HCT116 (cell line): ENCODE results near the gene PKNOX2. TPM values are rescaled to one million over a fixed set of nuclear protein-coding genes. Genes with fewer than 3 reads are reported as not detected.

Source experiments
- ATAC-seq: fragments of 200-7000 bp; cut with Tn5 transposase; 2 replicates; pipeline ENCODE4 v1.9.1; 2020; ENCODE audit warnings: mild to moderate bottlenecking, moderate library complexity
- BruUV-seq: library from RNA; stranded (reverse); fragments of 400-500 nt; replicated peaks from 2 replicates; lab custom pipeline; 2021; lab: Mats Ljungman, UMichigan
- CTCF ChIA-PET: fragments of 300-600 bp; sonication (Branson Sonifier 250); formaldehyde crosslinking; loops from one replicate; lab custom pipeline; 2021; ENCODE audit warnings: antibody characterized with exemption; lab: Charles Lee
- POLR2A ChIA-PET: fragments of 300-600, 350-600 bp; sonication (Branson Sonifier 250); formaldehyde crosslinking; loops from one replicate; lab custom pipeline; 2021; ENCODE audit warnings: antibody characterized with exemption; lab: Charles Lee
- RAD21 ChIA-PET, 2 experiments: fragments of 300-600 bp; sonication (Branson Sonifier 250); formaldehyde crosslinking; loops; one replicate each; lab custom pipeline; 2023; ENCODE audit warnings: low total read pairs in 2 of 2; ENCODE audit not compliant: uncharacterized antibody in 2 of 2, unreplicated experiment in 2 of 2, low non-redundant PET in 1 of 2; lab: Charles Lee
- DNase-seq: peaks from one replicate; pipeline ENCODE4 v3.0.0-alpha.2; 2010; ENCODE audit warnings: low read depth, low spot score
- H2AFZ ChIP-seq: fragments of 200-600 bp; shearing (Covaris generic), sonication (generic); 2 replicates; pipeline ENCODE4 v1.6.1; 2017; ENCODE audit warnings: low read depth, mixed run types, mixed read lengths, antibody characterized with exemption, low read length; ENCODE audit not compliant: poor library complexity, severe bottlenecking
- H3K27ac ChIP-seq: 2 replicates; pipeline ENCODE4 v1.5.1; 2012; ENCODE audit warnings: low read depth, low read length
- H3K27me3 ChIP-seq: fragments of 200-600 bp; sonication (generic); 2 replicates; pipeline ENCODE4 v1.6.1; 2016; ENCODE audit warnings: mixed run types, low read length, mixed read lengths; ENCODE audit not compliant: insufficient read depth
- H3K36me3 ChIP-seq, 2 experiments: fragments of 200-500 bp in 1 of 2; fragments of 200-600 bp in 1 of 2; sonication (Bioruptor generic) in 1 of 2; sonication (generic) in 1 of 2; 2 replicates each; pipeline versions ENCODE4 v1.5.1 to v1.6.1; 2014 to 2016; ENCODE audit warnings: low read length in 2 of 2, inconsistent platforms in 1 of 2, mixed read lengths in 1 of 2, mixed run types in 1 of 2; ENCODE audit not compliant: insufficient read depth in 2 of 2, control insufficient read depth in 1 of 2
- H3K4me1 ChIP-seq, 2 experiments: fragments of 200-600 bp in 1 of 2; sonication (generic) in 1 of 2; 2 replicates each; pipeline versions ENCODE4 v1.5.1 to v1.6.1; 2012 to 2017; ENCODE audit warnings: low read length in 2 of 2, inconsistent platforms in 1 of 2, mild to moderate bottlenecking in 1 of 2, mixed read lengths in 1 of 2, mixed run types in 1 of 2, moderate library complexity in 1 of 2; ENCODE audit not compliant: insufficient read depth in 2 of 2, control insufficient read depth in 1 of 2
- H3K4me2 ChIP-seq: fragments of 200-600 bp; sonication (generic); 2 replicates; pipeline ENCODE4 v1.6.1; 2017; ENCODE audit warnings: mixed run types, low read length, mixed read lengths
- H3K4me3 ChIP-seq, 2 experiments: fragments of 200-600 bp in 1 of 2; sonication (generic) in 1 of 2; replicated peaks in 1 of 2; 2 replicates each; pipeline ENCODE4 v1.5.1; 2011 to 2016; ENCODE audit warnings: low read length in 2 of 2, control low read depth in 1 of 2, low read depth in 1 of 2, mild to moderate bottlenecking in 1 of 2, mixed read lengths in 1 of 2, mixed run types in 1 of 2
- H3K79me2 ChIP-seq: fragments of 200-600 bp; sonication (generic); 2 replicates; pipeline ENCODE4 v1.6.1; 2017; ENCODE audit warnings: mild to moderate bottlenecking, mixed run types, low read length, moderate library complexity, mixed read lengths; ENCODE audit not compliant: insufficient read depth
- H3K9ac ChIP-seq: fragments of 200-600 bp; sonication (generic); 2 replicates; pipeline ENCODE4 v1.6.1; 2016; ENCODE audit warnings: low read length, mixed read lengths
- H3K9me2 ChIP-seq: fragments of 200-600 bp; sonication (generic), shearing (Covaris generic); 2 replicates; pipeline ENCODE4 v1.6.1; 2017; ENCODE audit warnings: mixed run types, mild to moderate bottlenecking, moderate library complexity; ENCODE audit not compliant: insufficient read depth
- H3K9me3 ChIP-seq, 2 experiments: fragments of 200-500 bp in 1 of 2; fragments of 200-600 bp in 1 of 2; sonication (Bioruptor generic) in 1 of 2; sonication (generic) in 1 of 2; 2 replicates each; pipeline ENCODE4 v1.6.1; 2014 to 2017; ENCODE audit warnings: low read length in 2 of 2, mixed read lengths in 2 of 2, inconsistent platforms in 1 of 2, low read depth in 1 of 2, mild to moderate bottlenecking in 1 of 2, mixed run types in 1 of 2, moderate library complexity in 1 of 2; ENCODE audit not compliant: control insufficient read depth in 1 of 2, insufficient read depth in 1 of 2
- H4K20me1 ChIP-seq: fragments of 200-600 bp; sonication (generic), shearing (Covaris generic); 2 replicates; pipeline ENCODE4 v1.6.1; 2017; ENCODE audit warnings: mixed run types, mild to moderate bottlenecking, moderate library complexity; ENCODE audit not compliant: insufficient read depth
- CBX3 ChIP-seq: IDR thresholded peaks from 2 replicates; pipeline ENCODE4 v1.6.1; 2012; ENCODE audit warnings: low read depth
- EGR1 ChIP-seq: IDR thresholded peaks from 2 replicates; pipeline ENCODE4 v1.6.1; 2012; ENCODE audit warnings: low read depth
- ELF1 ChIP-seq: IDR thresholded peaks from 2 replicates; pipeline ENCODE4 v1.6.1; 2012; ENCODE audit warnings: low read depth, borderline replicate concordance
- MAX ChIP-seq: IDR thresholded peaks from 2 replicates; pipeline ENCODE4 v1.6.1; 2012
- SP1 ChIP-seq: IDR thresholded peaks from 2 replicates; pipeline ENCODE4 v1.6.1; 2012; ENCODE audit warnings: low read depth
- YY1 ChIP-seq: IDR thresholded peaks from 2 replicates; pipeline ENCODE4 v1.6.1; 2011; ENCODE audit warnings: low read length, low read depth, moderate library complexity, mild to moderate bottlenecking; ENCODE audit not compliant: insufficient replicate concordance; ENCODE audit errors: extremely low read depth
- ZNF274 ChIP-seq: fragments of 200-500 bp; sonication (Bioruptor generic); IDR thresholded peaks from 2 replicates; pipeline ENCODE4 v1.6.1; 2014; ENCODE audit warnings: mild to moderate bottlenecking, low read depth, low read length, inconsistent platforms
- intact Hi-C: fragments of 100-400 bp; cut with micrococcal nuclease; formaldehyde crosslinking; loops from 2 replicates; pipeline ENCODE4 v1.10.0; 2022
- total RNA-seq: library from RNA; stranded (reverse); gene quantifications from one replicate; pipeline ENCODE4 v1.2.1, GENCODE V29; 2021; ENCODE audit not compliant: unreplicated experiment

Gene PKNOX2
- total RNA-seq, 1 experiment from 2014 or later = 0.20 TPM

GRCh38 chr11:125341676-125342075 is 177.1 kb downstream of the PKNOX2 start:
- Histone ChIP-seq H3K9ac (no peak overlapping the region), H3K27me3 (peaks cover 18% of the 10 kb centered on the region; the same call in 1 of the 2 replicates), H3K4me2 (no peak overlapping the region), H4K20me1 (no peaks in the 10 kb centered on the region)
- POLR2A ChIA-PET = no interaction called here
- ATAC-seq = no peak
- intact Hi-C loops = loop anchor here (10.0 kb wide), 1 partner anchor 197 kb away; no protein-coding TSS in a partner anchor
- TF ChIP-seq ZNF274 (no peak), CBX3 (no peak)
- TF ChIP-seq, all 23 proteins: peak for 0
- ChIA-PET CTCF (interaction anchor here (0.7 kb wide), 1 partner anchor 37 kb away, joined by 3 read pairs; no protein-coding TSS in a partner anchor), RAD21 (no interaction called here)
- Histone ChIP-seq H3K27ac (no peak overlapping the region), H3K79me2 (no peaks in the 10 kb centered on the region), H2AFZ (no peak overlapping the region), H3K9me2 (no peaks in the 10 kb centered on the region), H3K4me3 (no peak overlapping the region), H3K36me3 (no peaks in the 10 kb centered on the region), H3K4me1 (peaks cover 0 to 2% of the 10 kb centered on the region in 2 experiments; a peak in 1 of 4 replicates), H3K9me3 (no peaks in the 10 kb centered on the region)
- no TSS peak for BruUV-seq
- DNase-seq = no peak

- Histone ChIP-seq H3K9me3 (no peaks in the 10 kb centered on the region), H3K4me1 (peaks cover 0 to 2% of the 10 kb centered on the region in 2 experiments; a peak in 1 of 4 replicates), H3K27ac (no peak overlapping the region), H3K4me3 (no peak overlapping the region), H2AFZ (no peak overlapping the region), H4K20me1 (no peaks in the 10 kb centered on the region), H3K9ac (no peak overlapping the region), H3K27me3 (peaks cover 18% of the 10 kb centered on the region; the same call in 1 of the 2 replicates), H3K9me2 (no peaks in the 10 kb centered on the region), H3K79me2 (no peaks in the 10 kb centered on the region), H3K36me3 (no peaks in the 10 kb centered on the region), H3K4me2 (no peak overlapping the region)
- POLR2A ChIA-PET = no interaction called here
- RAD21 ChIA-PET = no interaction called here
- CTCF ChIA-PET = no interaction called here
- ATAC-seq (no peak), DNase-seq (no peak)
- no TSS peak for BruUV-seq
- intact Hi-C loops = loop anchor here (10.0 kb wide), 1 partner anchor 198 kb away; no protein-coding TSS in a partner anchor
- TF ChIP-seq CBX3 (no peak), EGR1 (no peak), MAX (no peak), YY1 (no peak), SP1 (no peak), ELF1 (no peak)
Measured at GRCh38 chr11:125342281-125342930, 177.9 kb downstream of the PKNOX2 start.
